NCI-H2227 (cell line): Measurements from ENCODE around the gene MED23.
A peak's percentile ranks its signal among the peaks of the same experiment; 100 is the strongest.
"Not testable (repeated sequence)": the region's sequence is repeated elsewhere in the genome, so short reads cannot be mapped to it uniquely, and the experiment has no call there.

Source experiments
- DNase-seq: peaks from one replicate; lab custom pipeline; 2025; ENCODE audit not compliant: unreplicated experiment; lab: John Stamatoyannopoulos, UW

The MED23 gene

GRCh38 chr6:131574686-131575085 lies 53.4 kb downstream of the MED23 start:
- DNase-seq = no peak

- peak; percentile 28 for DNase-seq
Measured at GRCh38 chr6:131574133-131574532, 53.9 kb downstream of the MED23 start.

- no peak for DNase-seq
Measured at GRCh38 chr6:131572686-131573415, 55.2 kb downstream of the MED23 start, which contains the start of gene ARG1. Gene ARG1, plus strand, starts transcription at chr6:131573226. Its CDS starts 57 bp downstream, at chr6:131573283.

GRCh38 chr6:131568726-131569125 lies 59.3 kb downstream of the MED23 start:
- no peak for DNase-seq

GRCh38 chr6:131565056-131565455 lies 63.0 kb downstream of the MED23 start:
- no peak for DNase-seq

- DNase-seq = no peak
Measured at GRCh38 chr6:131561925-131562707, 65.9 kb downstream of the MED23 start.

GRCh38 chr6:131558922-131559321 lies 69.1 kb downstream of the MED23 start:
- DNase-seq = no peak

GRCh38 chr6:131555992-131556391 lies 72.0 kb downstream of the MED23 start:
- DNase-seq = no peak

- DNase-seq = no peak
Measured at GRCh38 chr6:131552572-131552971, 75.5 kb downstream of the MED23 start.

- DNase-seq = no peak
Measured at GRCh38 chr6:131551902-131552301, 76.1 kb downstream of the MED23 start.

GRCh38 chr6:131549811-131550210 lies 78.2 kb downstream of the MED23 start:
- DNase-seq = no peak

GRCh38 chr6:131548441-131548840 lies 79.6 kb downstream of the MED23 start:
- no peak for DNase-seq

- no peak for DNase-seq
Measured at GRCh38 chr6:131547488-131547887, 80.6 kb downstream of the MED23 start.

GRCh38 chr6:131545317-131545716 lies 82.7 kb downstream of the MED23 start:
- DNase-seq = no peak

GRCh38 chr6:131538615-131539014 lies 89.4 kb downstream of the MED23 start:
- not testable (repeated sequence) for DNase-seq

- DNase-seq = no peak
Measured at GRCh38 chr6:131532580-131533039, 95.4 kb downstream of the MED23 start.

- not testable (repeated sequence) for DNase-seq
Measured at GRCh38 chr6:131531681-131532080, 96.4 kb downstream of the MED23 start.

GRCh38 chr6:131530936-131531335 lies 97.1 kb downstream of the MED23 start:
- DNase-seq = not testable (repeated sequence)

- peak; percentile 17 for DNase-seq
Measured at GRCh38 chr6:131524695-131525336, 103.2 kb downstream of the MED23 start.

- DNase-seq = no peak
Measured at GRCh38 chr6:131523988-131524673, 103.9 kb downstream of the MED23 start.
